Effector CD8-positive, alpha-beta T cell (primary cell): ENCODE data around the gene SFSWAP.

Experiments used
- DNase-seq: peaks from one replicate; lab custom pipeline; 2025; lab: John Stamatoyannopoulos, UW

Gene SFSWAP

GRCh38 chr12:131815131-131815530 lies 104.2 kb downstream of the SFSWAP start:
- DNase-seq = no peak

DNA sequence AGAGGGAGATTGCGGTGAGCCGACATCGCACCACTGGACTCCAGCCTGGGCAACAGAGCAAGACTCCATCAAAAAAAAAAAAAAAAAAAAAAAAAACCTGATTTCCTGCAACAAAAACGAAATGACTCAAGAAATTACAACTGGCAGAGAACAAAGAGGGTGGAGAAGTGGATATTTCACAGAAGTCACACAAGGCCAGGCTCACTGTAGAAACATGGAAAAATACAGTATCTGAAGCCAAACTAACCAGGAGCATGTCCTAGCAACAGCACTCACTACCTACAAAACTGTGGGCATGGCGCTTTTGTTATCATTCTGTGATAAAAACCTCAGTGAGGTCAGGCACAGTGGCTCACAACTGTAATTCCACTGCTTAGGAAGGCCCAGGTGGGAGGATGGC lies 105.6 kb downstream of the SFSWAP start:
- DNase-seq = no peak

DNA sequence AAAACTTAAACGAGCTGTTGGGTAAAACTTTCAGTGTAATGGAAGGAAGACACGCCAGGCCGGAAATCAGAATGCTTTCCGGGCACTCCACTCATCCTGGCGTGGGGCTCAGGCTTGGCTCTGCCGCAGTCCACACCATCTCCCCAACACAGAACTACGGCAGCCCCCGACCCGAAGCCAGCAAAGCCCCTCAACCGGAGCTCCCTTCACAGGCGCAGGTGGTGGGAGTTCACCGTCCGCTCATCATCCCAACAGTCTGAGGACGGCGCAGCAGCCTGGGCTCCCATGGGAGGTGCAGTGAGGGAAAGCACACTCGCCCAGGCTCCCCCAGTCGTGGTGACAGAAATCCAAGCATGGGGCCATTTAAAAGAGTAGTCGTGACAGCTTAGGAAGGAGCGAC lies 106.4 kb downstream of the SFSWAP start:
- no peak for DNase-seq

DNA sequence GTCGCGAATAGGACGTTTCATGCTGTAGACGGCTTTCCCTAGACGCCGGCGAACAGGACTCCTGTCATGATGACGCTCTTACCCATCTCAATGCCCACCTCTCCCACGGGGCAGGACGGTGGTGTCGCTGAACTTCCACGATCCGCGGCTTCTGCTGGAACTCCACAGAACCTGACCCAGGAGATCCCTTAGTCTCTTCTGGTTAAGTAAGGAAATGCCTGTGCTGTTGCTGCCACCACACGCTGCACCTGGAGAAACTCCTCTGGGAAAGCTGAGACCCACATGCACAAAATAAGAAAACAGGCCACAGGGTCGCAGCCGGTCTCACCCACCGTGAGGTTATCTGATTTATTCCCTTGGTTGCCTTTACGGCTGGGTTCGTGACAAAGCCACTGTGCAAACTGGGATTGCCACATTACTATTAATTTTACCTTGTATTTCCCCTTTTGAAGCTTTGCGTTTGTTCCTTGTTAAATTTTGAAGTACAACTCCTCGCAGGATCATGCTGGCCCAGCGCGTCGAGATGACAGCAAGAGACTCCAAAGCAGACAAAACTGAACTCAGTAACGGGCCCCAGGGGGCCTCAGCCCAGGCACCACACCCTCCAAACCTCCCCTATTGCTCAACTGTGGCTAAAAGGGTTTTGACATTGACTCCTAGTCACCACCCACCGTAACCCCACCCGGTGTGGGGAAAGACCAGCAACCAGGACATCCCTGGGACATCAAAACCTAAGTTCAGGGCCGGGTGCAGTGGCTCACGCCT lies 108.1 kb downstream of the SFSWAP start:
- no peak for DNase-seq

DNA sequence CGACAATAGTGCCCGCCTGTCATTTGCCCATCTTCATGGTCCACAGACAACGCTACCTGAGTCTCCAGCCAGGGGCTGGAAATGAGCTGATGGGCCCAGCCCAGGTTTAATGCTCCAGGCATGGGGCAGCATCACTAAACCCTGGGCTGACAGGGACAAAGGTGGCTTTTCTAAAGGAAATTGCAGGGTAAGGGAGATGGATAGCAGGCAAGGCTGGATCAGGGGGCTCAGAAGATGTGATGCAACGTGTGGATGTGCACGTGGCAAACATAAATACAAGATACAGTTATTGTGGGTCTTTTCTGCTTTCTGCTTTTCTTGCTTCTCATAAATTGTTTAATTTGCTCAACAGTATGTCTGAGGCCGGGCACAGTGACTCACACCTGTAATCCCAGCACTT lies 113.6 kb downstream of the SFSWAP start:
- no peak for DNase-seq

DNA sequence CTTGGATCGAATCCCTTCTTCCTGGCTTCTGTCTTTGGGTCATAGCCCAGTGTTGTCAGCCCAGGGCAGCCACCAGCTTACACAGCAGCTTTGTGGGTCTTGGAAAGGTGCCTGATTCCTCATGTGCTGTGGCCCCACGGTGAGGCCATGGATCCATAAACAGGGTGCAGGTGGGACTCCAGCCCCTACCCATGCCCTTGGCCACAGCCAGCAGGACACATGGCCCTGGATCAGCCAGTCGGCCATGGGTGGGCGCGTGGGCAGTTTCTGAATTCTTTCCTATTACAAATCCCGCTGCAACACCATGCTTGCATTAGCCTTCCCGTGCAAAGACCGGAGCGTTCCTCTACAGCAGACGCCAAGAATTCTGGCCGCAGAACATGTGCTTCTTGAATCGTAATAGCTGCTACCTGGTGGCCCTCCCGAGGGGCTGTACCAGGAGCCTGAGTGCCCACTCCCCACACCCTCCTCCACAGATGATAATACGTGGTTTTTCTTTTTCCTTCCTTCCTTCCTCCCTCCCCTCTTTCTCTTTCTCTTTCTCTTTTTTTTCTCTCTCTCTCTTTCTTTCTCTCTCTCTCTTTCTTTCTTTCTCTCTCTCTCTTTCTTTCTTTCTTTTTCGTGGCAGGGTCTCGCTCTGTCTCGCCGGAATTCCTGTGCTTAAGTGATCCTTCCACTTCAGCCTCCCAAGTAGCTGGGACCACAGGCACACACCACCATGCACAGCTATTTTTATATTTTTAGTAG lies 114.4 kb downstream of the SFSWAP start:
- DNase-seq = no peak

GRCh38 chr12:131826097-131826928 lies 115.4 kb downstream of the SFSWAP start:
- no peak for DNase-seq

DNA sequence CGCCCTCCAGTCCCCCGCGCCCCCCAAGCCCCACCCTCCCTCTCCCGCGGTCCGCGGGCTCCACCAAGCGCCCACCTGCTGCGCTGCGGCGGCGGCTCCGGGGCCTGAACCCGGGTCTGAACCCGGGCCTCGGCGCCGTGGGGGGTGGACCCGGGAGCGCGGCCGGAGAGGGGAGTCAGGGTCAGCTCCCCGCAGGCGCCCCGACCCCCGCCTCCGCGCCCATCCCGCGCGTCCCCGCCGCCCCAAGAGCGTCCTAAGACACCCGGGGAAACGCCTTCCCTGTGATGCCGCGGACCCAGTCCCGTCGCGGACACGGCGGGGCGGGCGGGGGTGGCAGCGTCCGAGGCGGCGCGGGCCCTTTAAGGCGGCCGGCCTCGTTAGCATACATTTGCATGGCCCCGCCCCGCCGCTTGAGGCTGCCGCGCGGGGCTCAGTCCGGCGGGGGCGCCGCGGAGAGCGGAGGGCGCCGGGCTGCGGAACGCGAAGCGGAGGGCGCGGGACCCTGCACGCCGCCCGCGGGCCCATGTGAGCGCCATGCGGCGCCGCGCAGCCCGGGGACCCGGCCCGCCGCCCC lies 117.2 kb downstream of the SFSWAP start, which contains the start of gene MMP17:
MMP17 (plus strand) TSS at position 433 of the 574 bp plus-strand sequence; CDS start at position 535, 102 bp downstream.
- DNase-seq = no peak

DNA sequence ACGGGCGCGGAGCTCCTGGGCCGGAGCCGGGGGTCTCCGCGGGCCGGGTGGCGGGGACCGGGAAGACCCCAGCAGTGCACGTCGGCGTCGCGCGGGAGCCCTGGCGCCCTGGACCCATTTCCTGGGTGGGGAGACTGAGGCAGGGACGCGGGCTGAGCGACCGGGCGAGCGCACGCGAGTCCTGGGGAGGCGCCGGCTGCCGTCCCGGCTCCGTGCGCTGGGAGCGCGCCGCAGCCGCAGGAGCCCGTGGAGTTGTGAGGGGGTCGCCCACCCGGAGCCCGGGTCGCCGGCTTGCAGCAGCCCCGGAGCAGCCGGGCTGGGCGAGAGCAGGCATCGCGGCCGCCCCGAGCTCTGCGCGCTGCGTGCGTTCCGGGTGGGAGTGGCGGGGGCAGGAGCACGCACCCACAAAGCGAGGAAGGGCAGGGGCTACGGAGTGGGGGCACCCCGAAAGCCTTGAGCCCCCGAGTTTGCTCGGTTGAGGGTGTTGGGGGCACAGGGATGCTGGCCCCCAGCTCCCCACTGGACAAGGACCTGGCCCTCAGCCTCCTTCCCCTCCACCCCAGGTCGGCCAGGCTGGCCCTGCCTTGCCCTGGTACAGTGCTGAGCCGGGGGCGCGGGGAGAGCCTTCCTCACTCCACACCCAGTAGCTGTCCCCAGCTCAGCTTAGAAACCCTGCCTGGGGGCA lies 117.9 kb downstream of the SFSWAP start:
- DNase-seq = no peak

DNA sequence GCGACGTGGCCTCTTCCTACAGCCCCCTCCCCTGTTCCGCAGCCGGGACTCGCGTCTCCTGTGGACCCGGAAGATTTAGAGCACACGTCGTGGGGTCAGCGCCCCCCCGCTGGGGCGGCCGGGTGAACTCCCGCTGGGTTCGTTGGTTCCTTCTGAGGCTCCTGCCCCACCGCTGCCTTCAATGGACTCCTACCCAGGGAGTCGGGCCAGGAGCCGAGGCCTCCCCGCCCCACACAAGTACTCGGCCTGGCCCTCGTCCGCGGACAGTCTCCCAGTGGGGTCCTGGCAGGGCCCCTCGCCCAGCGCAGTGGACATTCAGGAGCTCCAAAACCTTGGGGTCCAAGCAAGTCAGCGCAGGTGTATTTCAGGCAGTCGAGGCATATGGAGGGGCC lies 118.5 kb downstream of the SFSWAP start:
- no peak for DNase-seq

GRCh38 chr12:131829791-131830334 lies 119.0 kb downstream of the SFSWAP start:
- DNase-seq = no peak

GRCh38 chr12:131830335-131830913 lies 119.5 kb downstream of the SFSWAP start:
- DNase-seq = no peak

DNA sequence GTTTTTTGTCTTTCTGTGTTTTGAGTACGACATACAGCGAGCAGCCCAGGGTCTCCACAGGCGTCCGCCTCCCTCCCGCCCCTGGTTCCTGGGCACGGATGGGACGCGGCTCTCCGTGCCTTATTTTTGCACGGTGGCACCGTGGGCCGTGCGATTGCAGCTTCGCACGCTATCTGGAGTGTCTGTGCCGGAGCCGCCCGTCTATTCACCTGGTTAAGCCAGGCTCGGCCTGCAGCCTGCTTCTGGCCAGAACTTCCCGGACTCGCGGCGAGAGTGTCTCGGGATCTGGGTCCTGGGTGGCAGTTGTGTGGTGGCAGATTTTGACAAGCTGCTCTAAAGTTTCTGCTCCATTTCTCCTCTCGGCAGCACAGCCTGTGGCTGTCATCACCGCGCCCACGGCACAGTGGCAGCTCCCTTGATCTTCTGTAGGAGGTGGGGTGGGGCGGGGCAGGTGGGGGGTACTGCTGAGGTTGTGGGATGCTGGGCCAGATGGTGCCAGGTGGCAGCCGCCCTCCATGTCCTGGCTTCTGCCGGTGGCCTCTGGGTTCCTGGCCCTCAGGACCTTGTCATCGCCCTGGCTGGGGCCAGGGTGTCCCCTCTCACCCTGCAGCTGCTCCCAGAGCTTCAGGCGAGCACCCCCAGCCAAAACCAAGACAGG lies 120.2 kb downstream of the SFSWAP start:
- DNase-seq = peak; percentile 8

GRCh38 chr12:131831635-131832041 lies 120.7 kb downstream of the SFSWAP start:
- no peak for DNase-seq

DNA sequence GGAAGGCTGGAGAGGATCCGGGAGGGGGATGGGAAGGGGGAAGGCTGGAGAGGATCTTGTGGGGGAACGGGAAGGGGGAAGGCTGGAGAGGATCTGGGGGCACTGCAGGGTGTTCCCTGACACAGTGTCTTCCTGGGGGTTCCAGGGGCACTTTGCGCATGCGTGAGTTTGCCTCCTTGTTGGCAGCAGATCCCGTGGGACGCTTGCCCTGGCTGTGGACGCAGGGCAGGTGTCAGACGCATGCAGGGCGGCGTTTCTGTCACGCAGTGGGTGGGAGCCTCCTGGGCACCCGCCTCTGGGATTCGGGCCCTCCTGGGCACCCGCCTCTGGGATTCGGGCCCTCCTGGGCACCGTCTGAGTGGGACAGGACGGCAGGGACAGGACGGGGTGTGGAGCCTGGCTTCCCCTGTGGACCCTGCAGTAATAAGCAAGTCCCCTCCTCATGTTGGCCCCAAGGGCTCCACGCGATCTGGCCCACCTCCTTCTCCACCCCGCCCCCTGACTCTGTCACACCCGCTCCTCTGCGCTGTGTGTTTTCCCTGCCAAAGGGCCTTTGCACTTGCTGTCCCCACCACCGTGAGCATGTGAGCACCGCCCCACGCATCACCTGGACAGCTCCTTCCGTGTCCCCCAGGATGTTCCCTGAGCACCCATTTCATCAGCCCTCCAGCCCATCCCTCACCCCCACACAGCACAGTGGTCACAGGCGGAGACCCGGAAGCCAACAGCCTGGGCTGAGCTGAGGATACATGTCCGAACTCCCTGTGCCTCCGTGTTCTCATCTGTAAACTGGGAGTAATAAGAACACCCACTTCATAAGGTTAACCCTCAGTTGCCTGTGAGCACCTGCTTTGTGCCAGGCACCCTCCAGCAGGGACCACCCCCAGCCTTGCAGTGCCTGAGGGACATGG lies 121.7 kb downstream of the SFSWAP start:
- no peak for DNase-seq

GRCh38 chr12:131833288-131833895 lies 122.5 kb downstream of the SFSWAP start:
- DNase-seq = no peak

- no peak for DNase-seq
Measured at GRCh38 chr12:131833896-131834641, 123.2 kb downstream of the SFSWAP start.
